NCI-H146 treated with DMSO at 0.1 percent for 48 hours (cell line): ENCODE data around the gene GNAZ.
A peak's percentile ranks its signal among the peaks of the same experiment; 100 is the strongest.

Source experiments
- DNase-seq: peaks from one replicate; lab custom pipeline; 2025; ENCODE audit not compliant: unreplicated experiment; lab: John Stamatoyannopoulos, UW

The GNAZ gene

GRCh38 chr22:23063539-23064380 lies 6.6 kb upstream of the GNAZ start:
- no peak for DNase-seq

- no peak for DNase-seq
These were observed 5.8 kb upstream of the GNAZ start for GRCh38 chr22:23064381-23065068.

GRCh38 chr22:23065069-23065451 lies 5.3 kb upstream of the GNAZ start:
- no peak for DNase-seq

DNA sequence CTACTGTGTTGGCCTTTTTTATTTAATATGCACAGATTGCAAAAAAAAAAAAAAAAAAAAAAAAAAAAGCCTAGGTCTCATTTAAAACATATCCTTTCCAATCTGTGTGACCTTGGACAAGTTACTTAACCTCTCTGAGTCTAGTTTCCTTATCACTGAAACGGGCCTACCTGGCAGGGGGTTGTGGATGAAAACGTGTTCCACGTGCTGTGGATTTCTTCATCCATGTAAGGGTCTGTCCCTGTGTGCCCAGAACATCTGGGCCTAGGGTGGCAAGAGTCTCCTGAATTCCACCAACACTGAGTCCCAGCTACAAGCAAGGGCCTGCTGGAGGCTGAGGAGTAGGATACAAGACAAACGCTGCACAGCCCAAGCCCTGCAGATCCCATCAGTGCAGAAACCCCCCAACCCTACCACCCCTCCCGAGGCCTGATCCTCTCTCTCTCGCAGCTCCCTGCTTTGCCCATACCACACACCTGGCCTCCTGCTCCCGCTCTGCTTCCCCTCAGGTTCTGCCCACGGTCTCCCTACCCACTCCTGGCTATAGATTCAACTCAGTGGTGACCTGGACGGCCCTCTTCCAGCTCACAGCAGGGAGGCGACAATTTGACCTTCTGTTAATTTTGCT lies 4.7 kb upstream of the GNAZ start:
- DNase-seq, result no peak

DNA sequence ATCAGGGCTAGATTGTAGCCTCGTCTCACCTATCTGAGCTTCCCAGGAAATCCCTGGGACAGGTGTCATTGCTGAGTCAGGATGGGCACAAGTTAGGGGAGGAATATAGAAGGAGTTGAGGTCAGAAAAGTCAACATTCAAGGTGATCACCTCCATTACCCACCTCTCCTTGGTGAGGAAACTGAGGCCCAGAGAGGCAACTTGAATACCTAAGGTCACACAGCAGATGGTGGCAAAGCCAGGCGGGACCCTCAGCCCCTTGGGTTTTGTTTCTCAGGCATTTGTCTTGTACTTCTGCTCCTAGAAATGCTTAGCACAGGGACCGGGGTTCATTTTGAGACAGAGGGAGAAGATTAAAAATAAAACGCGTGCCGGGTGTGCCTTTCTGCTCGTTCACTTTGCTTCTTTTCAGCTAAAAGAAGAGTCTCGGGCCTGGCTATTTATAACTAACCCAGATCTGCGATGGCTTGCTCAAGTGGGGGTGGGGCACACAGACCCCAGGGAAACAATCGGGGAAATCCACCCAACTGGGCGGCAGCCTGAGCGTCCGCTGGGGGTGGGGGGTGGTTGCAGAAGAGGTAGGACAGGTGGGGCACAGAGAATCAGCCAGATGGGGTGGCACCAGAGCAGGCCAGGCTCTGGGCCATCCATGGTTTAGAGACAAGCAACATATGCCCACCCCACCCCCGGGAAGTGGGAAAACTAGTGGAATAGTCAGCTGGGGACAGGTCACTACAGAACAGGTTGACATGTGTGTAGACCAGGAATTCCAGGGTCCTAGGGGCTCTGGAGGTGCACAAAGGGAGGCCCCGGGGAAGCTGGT lies 3.9 kb upstream of the GNAZ start:
- no peak for DNase-seq

DNA sequence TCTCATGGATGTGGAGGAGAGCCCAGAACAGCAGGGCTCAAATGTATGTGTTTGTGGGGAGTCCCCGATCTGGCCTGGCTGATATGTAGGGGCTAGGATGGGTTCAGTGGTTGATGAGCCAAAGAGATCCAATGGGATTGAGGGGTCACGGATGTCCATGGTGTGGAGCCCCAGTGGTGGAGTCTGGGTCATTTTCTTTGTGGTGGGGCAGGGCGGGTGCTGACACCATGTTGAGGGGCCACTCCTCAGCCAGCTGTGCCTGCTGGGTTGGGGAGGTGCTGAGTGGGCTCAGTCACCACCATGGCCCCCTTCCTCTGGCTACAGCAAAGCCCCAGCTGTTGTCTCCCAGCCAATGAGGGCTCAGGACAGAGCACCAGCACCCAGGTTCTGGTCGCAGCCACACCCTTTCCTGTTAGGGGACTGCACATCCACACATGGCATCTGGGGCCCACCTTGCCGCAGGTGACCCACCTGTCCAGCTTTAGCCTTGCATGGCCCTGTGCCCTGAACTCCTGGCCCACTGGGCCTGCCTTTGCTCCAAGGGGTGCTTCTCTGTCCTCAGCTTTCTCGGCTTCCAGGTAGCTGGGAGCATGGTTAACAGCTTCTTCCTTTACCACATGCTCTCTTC lies 3.2 kb upstream of the GNAZ start:
- DNase-seq, result no peak

- no peak for DNase-seq
These were observed 2.6 kb upstream of the GNAZ start for GRCh38 chr22:23067691-23068090.

GRCh38 chr22:23068096-23068831 lies 2.1 kb upstream of the GNAZ start:
- no peak for DNase-seq

DNA sequence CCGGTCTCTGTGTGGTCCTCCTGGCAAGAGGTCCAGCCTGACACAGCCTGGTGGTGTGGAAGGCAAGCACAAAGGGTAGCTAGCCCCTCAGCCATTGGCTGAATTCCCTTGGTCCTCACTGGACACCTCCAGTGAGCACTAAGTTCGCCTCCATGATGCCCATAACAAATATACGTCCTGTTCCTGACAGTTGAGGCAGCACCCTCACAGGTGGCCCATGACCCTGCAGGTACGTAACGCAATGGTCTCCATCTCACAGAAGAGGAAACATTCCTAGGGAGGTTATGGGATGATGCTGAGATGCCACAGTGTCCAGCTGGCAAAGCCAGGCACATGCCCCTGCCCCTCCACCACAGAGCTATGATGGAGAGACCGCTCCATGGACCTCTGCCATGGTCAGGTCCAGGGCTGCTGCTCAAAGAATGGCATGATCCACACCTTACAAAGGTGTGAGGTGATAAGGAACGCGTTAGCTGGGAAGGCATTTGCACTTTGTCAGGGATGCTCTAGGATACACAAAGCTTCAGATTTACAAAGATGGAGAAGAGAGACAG lies 1.4 kb upstream of the GNAZ start:
- DNase-seq, result no peak

- peak; percentile 58 for DNase-seq
These were observed 589 bp upstream of the GNAZ start for GRCh38 chr22:23069502-23070357.

DNA sequence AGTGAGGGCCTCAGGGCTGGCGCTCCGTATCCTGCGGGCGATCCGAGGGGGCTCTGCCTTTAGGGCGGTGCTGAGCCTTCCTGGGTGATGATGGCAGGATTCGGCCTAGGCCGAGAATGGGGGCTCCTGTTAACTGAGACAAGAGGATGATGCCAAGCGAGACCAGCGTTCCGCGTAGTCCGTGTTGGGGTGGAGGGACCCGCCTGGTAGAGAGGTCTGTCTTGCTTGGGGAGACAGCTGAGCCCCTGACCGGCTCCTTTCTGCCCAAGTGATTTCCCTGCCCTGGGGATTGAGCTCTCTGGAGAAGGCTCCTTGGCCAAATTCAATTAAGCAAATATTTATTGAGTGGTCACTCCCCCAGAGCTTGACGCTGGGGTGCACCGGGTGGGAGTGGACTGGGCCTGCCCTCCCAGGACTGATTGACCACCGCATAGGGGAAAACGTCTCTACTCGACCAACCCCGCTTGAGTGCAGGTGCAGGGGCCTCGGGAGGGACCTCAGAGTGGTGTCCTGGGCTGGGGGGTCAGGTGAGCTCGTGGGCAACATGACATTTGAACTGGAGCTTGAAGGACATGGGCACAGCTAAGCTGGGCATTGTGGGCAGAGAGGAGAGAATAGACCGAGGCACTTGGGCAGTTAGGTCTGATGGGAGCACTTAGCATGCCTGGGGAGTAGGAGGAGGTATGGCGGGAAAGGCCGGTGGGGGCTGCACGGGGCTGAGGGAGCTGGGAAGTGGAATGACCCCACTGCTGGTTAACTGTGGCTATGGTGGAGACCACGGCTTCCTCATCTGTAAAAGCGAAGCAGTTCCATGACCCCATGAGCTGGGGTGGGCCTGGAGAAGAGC lies 1.1 kb downstream of the GNAZ start:
- DNase-seq, result no peak

GRCh38 chr22:23072077-23072910 lies 2.0 kb downstream of the GNAZ start:
- DNase-seq, result no peak

GRCh38 chr22:23072911-23073491 lies 2.7 kb downstream of the GNAZ start:
- DNase-seq, result no peak

GRCh38 chr22:23073526-23074229 lies 3.4 kb downstream of the GNAZ start:
- no peak for DNase-seq

DNA sequence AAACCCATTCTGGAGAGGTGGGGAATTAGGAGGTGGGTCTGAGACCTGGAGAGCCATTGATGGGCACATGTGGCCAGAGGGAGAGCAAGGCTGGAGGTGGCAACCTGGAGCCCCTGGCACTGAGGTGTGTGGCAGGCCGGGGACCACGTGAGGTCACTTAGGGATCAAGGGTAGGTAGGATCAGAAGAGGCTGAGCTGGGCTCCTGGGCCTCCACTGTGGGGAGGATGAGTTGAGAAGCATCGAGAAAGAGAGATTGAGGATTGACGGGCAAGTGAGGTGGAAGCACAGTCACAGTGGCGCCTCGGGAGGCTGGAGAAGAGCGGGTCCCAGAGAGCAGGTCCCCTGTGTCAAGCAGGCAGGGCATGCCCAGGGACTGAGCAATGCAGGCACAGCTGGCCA lies 4.1 kb downstream of the GNAZ start:
- DNase-seq, result no peak

- no peak for DNase-seq
These were observed 4.7 kb downstream of the GNAZ start for GRCh38 chr22:23075050-23075449.
